MCF 10A (cell line): ENCODE measurements around the gene GMDS. TPM values are rescaled to one million over a fixed set of nuclear protein-coding genes. Genes with fewer than 3 reads are reported as not detected.

Experiments used
- BruUV-seq: library from RNA; stranded (reverse); fragments of 400-500 nt; replicated peaks from 2 replicates; lab custom pipeline; 2021; lab: Mats Ljungman, UMichigan
- CTCF ChIA-PET: fragments of 300-600 bp; sonication (Branson Sonifier 250); formaldehyde crosslinking; extraction: SDS; loops from one replicate; lab custom pipeline; 2021; ENCODE audit warnings: antibody characterized with exemption, inconsistent platforms; lab: Yijun Ruan, JAX
- POLR2A ChIA-PET: fragments of 300-600, 350-650 bp; sonication (Branson Sonifier 250); formaldehyde crosslinking; extraction: SDS; loops from one replicate; lab custom pipeline; 2020; ENCODE audit warnings: antibody characterized with exemption, inconsistent platforms; lab: Yijun Ruan, JAX
- DNase-seq: peaks from one replicate; pipeline ENCODE4 v3.0.0-alpha.2; 2018; ENCODE audit not compliant: unreplicated experiment
- H3K27ac Mint-ChIP-seq: one replicate; pipeline ENCODE4 v1.8.0; 2022; ENCODE audit warnings: mild to moderate bottlenecking, low read depth, mixed read lengths; ENCODE audit not compliant: unreplicated experiment
- H3K27me3 Mint-ChIP-seq: one replicate; pipeline ENCODE4 v1.8.0; 2022; ENCODE audit warnings: mixed read lengths; ENCODE audit not compliant: insufficient read depth, unreplicated experiment
- H3K36me3 Mint-ChIP-seq: one replicate; pipeline ENCODE4 v1.8.0; 2022; ENCODE audit warnings: mild to moderate bottlenecking, moderate library complexity, mixed read lengths; ENCODE audit not compliant: insufficient read depth, unreplicated experiment
- H3K4me1 Mint-ChIP-seq: one replicate; pipeline ENCODE4 v1.8.0; 2022; ENCODE audit warnings: mixed read lengths; ENCODE audit not compliant: insufficient read depth, unreplicated experiment
- H3K4me3 Mint-ChIP-seq: one replicate; pipeline ENCODE4 v1.8.0; 2022; ENCODE audit warnings: mild to moderate bottlenecking, moderate library complexity, mixed read lengths; ENCODE audit not compliant: unreplicated experiment
- H3K9me3 Mint-ChIP-seq: one replicate; pipeline ENCODE4 v1.8.0; 2022; ENCODE audit warnings: mixed read lengths; ENCODE audit not compliant: unreplicated experiment
- intact Hi-C: fragments of 100-400 bp; cut with micrococcal nuclease; formaldehyde crosslinking; loops from 2 replicates; pipeline ENCODE4 v1.14.1; 2022
- total RNA-seq: library from RNA; stranded (reverse); gene quantifications from 2 replicates; pipeline ENCODE4 v1.2.3, GENCODE V29; 2022
- TF ChIP-seq, protein P1 (sequence below): fragments of 200-600 bp; IDR thresholded peaks from one replicate; pipeline ENCODE4 v1.8.0; 2022; ENCODE audit warnings: antibody characterized with exemption, mild to moderate bottlenecking; ENCODE audit not compliant: unreplicated experiment

Gene GMDS
- total RNA-seq, 1 experiment from 2014 or later = 24.9 TPM

DNA sequence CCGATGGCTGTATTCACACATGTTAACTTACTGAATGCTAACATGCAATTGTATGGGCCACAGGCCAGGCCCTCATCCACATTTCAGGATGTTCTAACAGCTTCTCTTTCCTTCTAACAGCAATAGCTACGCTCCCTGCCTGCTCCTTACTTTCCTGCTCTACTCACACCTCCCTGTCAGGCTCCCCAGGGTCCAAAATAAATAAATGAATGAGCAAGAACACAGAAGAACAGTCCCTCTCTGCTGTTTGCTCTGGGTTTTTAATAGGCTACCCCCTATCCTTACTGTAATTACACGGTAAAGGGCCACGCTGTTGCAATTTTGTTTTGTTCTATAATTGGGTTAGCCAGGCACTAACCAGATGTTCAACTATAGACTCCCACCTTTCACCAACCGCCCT is 135.6 kb downstream of the GMDS start:
- no peaks in the 10 kb centered on the region for H3K9me3 Mint-ChIP-seq
- CTCF ChIA-PET = interaction anchor here (0.6 to 2.3 kb wide), 10 partner anchors 12 to 640 kb away, joined by 3 to 10 read pairs (median 5); no protein-coding TSS in a partner anchor
- H3K4me3 Mint-ChIP-seq = no peak overlapping the region
- TF ChIP-seq, protein P1, sequence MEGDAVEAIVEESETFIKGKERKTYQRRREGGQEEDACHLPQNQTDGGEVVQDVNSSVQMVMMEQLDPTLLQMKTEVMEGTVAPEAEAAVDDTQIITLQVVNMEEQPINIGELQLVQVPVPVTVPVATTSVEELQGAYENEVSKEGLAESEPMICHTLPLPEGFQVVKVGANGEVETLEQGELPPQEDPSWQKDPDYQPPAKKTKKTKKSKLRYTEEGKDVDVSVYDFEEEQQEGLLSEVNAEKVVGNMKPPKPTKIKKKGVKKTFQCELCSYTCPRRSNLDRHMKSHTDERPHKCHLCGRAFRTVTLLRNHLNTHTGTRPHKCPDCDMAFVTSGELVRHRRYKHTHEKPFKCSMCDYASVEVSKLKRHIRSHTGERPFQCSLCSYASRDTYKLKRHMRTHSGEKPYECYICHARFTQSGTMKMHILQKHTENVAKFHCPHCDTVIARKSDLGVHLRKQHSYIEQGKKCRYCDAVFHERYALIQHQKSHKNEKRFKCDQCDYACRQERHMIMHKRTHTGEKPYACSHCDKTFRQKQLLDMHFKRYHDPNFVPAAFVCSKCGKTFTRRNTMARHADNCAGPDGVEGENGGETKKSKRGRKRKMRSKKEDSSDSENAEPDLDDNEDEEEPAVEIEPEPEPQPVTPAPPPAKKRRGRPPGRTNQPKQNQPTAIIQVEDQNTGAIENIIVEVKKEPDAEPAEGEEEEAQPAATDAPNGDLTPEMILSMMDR = no peak
- no peaks in the 10 kb centered on the region for H3K27me3 Mint-ChIP-seq
- BruUV-seq = no TSS peak
- intact Hi-C loops = loop anchor here (5.0 kb wide), 1 partner anchor 588 kb away; no protein-coding TSS in a partner anchor
- POLR2A ChIA-PET = interaction anchor here (0.6 to 1.8 kb wide), 5 partner anchors 10 to 1097 kb away, joined by 3 to 6 read pairs (median 5); no protein-coding TSS in a partner anchor
- peaks cover 16% of the 10 kb centered on the region for H3K4me1 Mint-ChIP-seq
- H3K36me3 Mint-ChIP-seq = peaks cover 4% of the 10 kb centered on the region
- DNase-seq = no peak
- H3K27ac Mint-ChIP-seq = no peak overlapping the region

DNA sequence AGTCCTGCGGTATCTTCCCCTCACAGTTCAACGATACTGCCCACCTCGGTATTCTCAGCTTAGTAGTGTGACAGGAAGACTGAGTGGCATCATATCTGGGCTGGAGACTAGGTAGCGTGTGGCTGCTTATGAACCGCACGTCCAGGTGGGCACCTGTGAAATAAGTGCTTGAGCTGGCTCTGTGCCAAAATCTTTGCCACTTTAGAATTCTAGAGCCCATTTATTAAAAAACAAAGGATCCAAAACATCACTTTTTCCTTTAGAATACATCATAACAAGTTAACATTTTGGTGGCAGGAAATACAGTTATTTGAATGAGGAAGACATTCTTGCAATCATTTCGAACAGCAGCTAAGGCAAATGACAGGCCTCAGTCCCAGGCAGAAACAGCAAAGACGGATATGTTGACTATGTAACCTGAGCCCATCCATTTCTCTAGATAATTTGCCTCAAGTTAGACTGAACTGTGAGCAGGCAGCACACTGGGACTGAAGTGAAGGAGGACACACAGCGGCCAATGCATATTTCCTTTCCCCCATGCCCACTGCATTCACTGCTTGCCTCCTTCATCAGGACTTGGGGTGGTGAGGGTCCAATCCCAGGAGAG is 136.6 kb downstream of the GMDS start:
- Mint-ChIP-seq H3K4me1 (peaks cover 22% of the 10 kb centered on the region), H3K9me3 (no peaks in the 10 kb centered on the region), H3K27ac (peak overlapping the region; percentile 21), H3K36me3 (peaks cover 10% of the 10 kb centered on the region), H3K4me3 (no peak overlapping the region), H3K27me3 (no peaks in the 10 kb centered on the region)
- no peak for DNase-seq
- CTCF ChIA-PET = interaction anchor here (0.5 to 2.3 kb wide), 4 partner anchors 127 to 653 kb away, joined by 3 to 6 read pairs (median 4); no protein-coding TSS in a partner anchor
- POLR2A ChIA-PET = interaction anchor here (0.5 to 1.2 kb wide), 2 partner anchors 308 to 497 kb away, joined by 3 to 4 read pairs; no protein-coding TSS in a partner anchor
- intact Hi-C loops = loop anchor here (5.0 kb wide), 1 partner anchor 588 kb away; no protein-coding TSS in a partner anchor
- no TSS peak for BruUV-seq
- TF ChIP-seq, protein P1 = no peak

DNA sequence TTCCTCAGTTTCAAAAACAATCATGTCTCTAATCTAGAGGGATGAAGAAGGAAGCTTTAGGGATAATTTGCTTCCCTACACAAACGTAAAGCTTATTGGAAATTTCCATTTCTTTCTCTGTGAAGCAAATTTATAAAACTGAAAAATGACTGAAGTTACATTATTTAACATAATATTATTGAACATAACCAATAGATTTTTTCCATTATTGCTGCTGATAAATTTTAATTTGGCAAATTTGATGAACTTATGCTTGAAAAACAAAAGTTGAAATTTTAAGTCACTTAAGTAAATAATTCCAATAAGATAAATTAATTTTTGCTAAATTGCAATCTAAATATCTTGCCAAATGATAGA is 140.9 kb downstream of the GMDS start:
- Mint-ChIP-seq H3K27ac (peak overlapping the region; percentile 30), H3K9me3 (no peaks in the 10 kb centered on the region), H3K36me3 (peaks cover 11% of the 10 kb centered on the region), H3K4me1 (peaks cover 22% of the 10 kb centered on the region), H3K4me3 (peak overlapping the region; percentile 70), H3K27me3 (no peaks in the 10 kb centered on the region)
- CTCF ChIA-PET = interaction anchor here (0.6 to 2.2 kb wide), 39 partner anchors 8 to 663 kb away, joined by 3 to 25 read pairs (median 4); partner anchors contain the start of gene FOXC1
- intact Hi-C loops = loop anchor here (1.0 to 5.0 kb wide), 9 partner anchors 92 to 530 kb away; no protein-coding TSS in a partner anchor
- TF ChIP-seq, protein P1 = no peak
- BruUV-seq = no TSS peak
- DNase-seq = no peak
- POLR2A ChIA-PET = interaction anchor here (0.6 to 4.6 kb wide), 8 partner anchors 82 to 530 kb away, joined by 3 to 68 read pairs (median 4); partner anchors contain the start of gene FOXC1
